Measurements from ENCODE around the gene EIPR1.

Gene EIPR1

GRCh38 chr2:3299703-3300102 lies 77.9 kb downstream of the EIPR1 start:
- Mint-ChIP-seq H3K36me3 (peaks cover 31% of the 10 kb centered on the region), H3K4me3 (no peak overlapping the region)
- ATAC-seq: no peak

GRCh38 chr2:3299130-3299529 lies 78.5 kb downstream of the EIPR1 start:
- Mint-ChIP-seq H3K27ac (no peak overlapping the region), H3K9me3 (no peaks in the 10 kb centered on the region), H3K4me3 (no peak overlapping the region), H3K36me3 (peaks cover 31% of the 10 kb centered on the region), H3K27me3 (no peaks in the 10 kb centered on the region), H3K4me1 (peaks cover 15% of the 10 kb centered on the region)
- ATAC-seq: no peak

More at GRCh38 chr2:3299703-3300102, 77.9 kb downstream of the EIPR1 start:
- Mint-ChIP-seq H3K4me1 (peaks cover 21% of the 10 kb centered on the region), H3K27ac (no peak overlapping the region), H3K9me3 (no peaks in the 10 kb centered on the region), H3K27me3 (no peaks in the 10 kb centered on the region)

- H3K27ac Mint-ChIP-seq: no peak overlapping the region
- no peaks in the 10 kb centered on the region for H3K9me3 Mint-ChIP-seq
- peaks cover 31% of the 10 kb centered on the region for H3K36me3 Mint-ChIP-seq
- ATAC-seq: no peak
- no peak overlapping the region for H3K4me3 Mint-ChIP-seq
- no peaks in the 10 kb centered on the region for H3K27me3 Mint-ChIP-seq
- H3K4me1 Mint-ChIP-seq: peaks cover 6% of the 10 kb centered on the region
Measured at GRCh38 chr2:3298191-3298590, 79.4 kb downstream of the EIPR1 start.

GRCh38 chr2:3297523-3297922 lies 80.1 kb downstream of the EIPR1 start:
- no peak overlapping the region for H3K27ac Mint-ChIP-seq
- H3K27me3 Mint-ChIP-seq: no peaks in the 10 kb centered on the region
- H3K4me3 Mint-ChIP-seq: no peak overlapping the region
- H3K36me3 Mint-ChIP-seq: peaks cover 28% of the 10 kb centered on the region
- no peak for ATAC-seq
- H3K9me3 Mint-ChIP-seq: no peaks in the 10 kb centered on the region
- H3K4me1 Mint-ChIP-seq: peaks cover under 1% of the 10 kb centered on the region

GRCh38 chr2:3296182-3296972 lies 81.2 kb downstream of the EIPR1 start:
- H3K9me3 Mint-ChIP-seq: no peaks in the 10 kb centered on the region
- H3K27ac Mint-ChIP-seq: no peak overlapping the region
- peaks cover 24% of the 10 kb centered on the region for H3K36me3 Mint-ChIP-seq
- peaks cover 6% of the 10 kb centered on the region for H3K4me1 Mint-ChIP-seq
- H3K4me3 Mint-ChIP-seq: no peak overlapping the region
- no peak for ATAC-seq
- H3K27me3 Mint-ChIP-seq: no peaks in the 10 kb centered on the region

- H3K27ac Mint-ChIP-seq: no peak overlapping the region
- H3K4me1 Mint-ChIP-seq: peaks cover 6% of the 10 kb centered on the region
- no peaks in the 10 kb centered on the region for H3K27me3 Mint-ChIP-seq
- no peak for ATAC-seq
- no peak overlapping the region for H3K4me3 Mint-ChIP-seq
- peaks cover 26% of the 10 kb centered on the region for H3K36me3 Mint-ChIP-seq
- no peaks in the 10 kb centered on the region for H3K9me3 Mint-ChIP-seq
Measured at GRCh38 chr2:3294493-3294892, 83.1 kb downstream of the EIPR1 start.

GRCh38 chr2:3294069-3294468 lies 83.5 kb downstream of the EIPR1 start:
- H3K36me3 Mint-ChIP-seq: peaks cover 30% of the 10 kb centered on the region
- no peaks in the 10 kb centered on the region for H3K9me3 Mint-ChIP-seq
- no peak for ATAC-seq
- H3K27ac Mint-ChIP-seq: no peak overlapping the region
- H3K4me1 Mint-ChIP-seq: peaks cover 6% of the 10 kb centered on the region
- no peaks in the 10 kb centered on the region for H3K27me3 Mint-ChIP-seq
- no peak overlapping the region for H3K4me3 Mint-ChIP-seq

GRCh38 chr2:3293221-3293620 lies 84.4 kb downstream of the EIPR1 start:
- no peak overlapping the region for H3K4me3 Mint-ChIP-seq
- H3K9me3 Mint-ChIP-seq: no peaks in the 10 kb centered on the region
- H3K27ac Mint-ChIP-seq: no peak overlapping the region
- H3K36me3 Mint-ChIP-seq: peaks cover 24% of the 10 kb centered on the region
- H3K4me1 Mint-ChIP-seq: peaks cover 6% of the 10 kb centered on the region
- no peak for ATAC-seq
- no peaks in the 10 kb centered on the region for H3K27me3 Mint-ChIP-seq

GRCh38 chr2:3292416-3292815 lies 85.2 kb downstream of the EIPR1 start:
- ATAC-seq: no peak
- peaks cover 6% of the 10 kb centered on the region for H3K4me1 Mint-ChIP-seq
- no peak overlapping the region for H3K27ac Mint-ChIP-seq
- H3K9me3 Mint-ChIP-seq: peaks cover 4% of the 10 kb centered on the region
- H3K4me3 Mint-ChIP-seq: no peak overlapping the region
- H3K27me3 Mint-ChIP-seq: no peaks in the 10 kb centered on the region
- peaks cover 30% of the 10 kb centered on the region for H3K36me3 Mint-ChIP-seq

GRCh38 chr2:3291750-3292149 lies 85.9 kb downstream of the EIPR1 start:
- Mint-ChIP-seq H3K36me3 (peaks cover 37% of the 10 kb centered on the region), H3K27ac (no peak overlapping the region), H3K9me3 (peaks cover 8% of the 10 kb centered on the region), H3K4me1 (peaks cover 6% of the 10 kb centered on the region), H3K4me3 (no peak overlapping the region), H3K27me3 (no peaks in the 10 kb centered on the region)
- ATAC-seq: no peak

- H3K9me3 Mint-ChIP-seq: peaks cover 8% of the 10 kb centered on the region
- peaks cover 43% of the 10 kb centered on the region for H3K36me3 Mint-ChIP-seq
- no peaks in the 10 kb centered on the region for H3K27me3 Mint-ChIP-seq
- no peak overlapping the region for H3K27ac Mint-ChIP-seq
- no peak for ATAC-seq
- no peak overlapping the region for H3K4me3 Mint-ChIP-seq
- H3K4me1 Mint-ChIP-seq: peaks cover 6% of the 10 kb centered on the region
Measured at GRCh38 chr2:3291113-3291512, 86.5 kb downstream of the EIPR1 start.

- Mint-ChIP-seq H3K9me3 (peaks cover 8% of the 10 kb centered on the region), H3K27ac (no peak overlapping the region), H3K27me3 (no peaks in the 10 kb centered on the region), H3K4me3 (no peak overlapping the region), H3K36me3 (peaks cover 43% of the 10 kb centered on the region), H3K4me1 (peaks cover 6% of the 10 kb centered on the region)
- no peak for ATAC-seq
Measured at GRCh38 chr2:3290655-3291054, 87.0 kb downstream of the EIPR1 start.

- no peak for ATAC-seq
- Mint-ChIP-seq H3K27me3 (no peaks in the 10 kb centered on the region), H3K4me3 (no peak overlapping the region), H3K36me3 (peaks cover 43% of the 10 kb centered on the region), H3K9me3 (peaks cover 8% of the 10 kb centered on the region), H3K27ac (no peak overlapping the region), H3K4me1 (peaks cover 6% of the 10 kb centered on the region)
Measured at GRCh38 chr2:3289971-3290370, 87.6 kb downstream of the EIPR1 start.

- H3K36me3 Mint-ChIP-seq: peaks cover 47% of the 10 kb centered on the region
- peaks cover 8% of the 10 kb centered on the region for H3K9me3 Mint-ChIP-seq
- peaks cover 6% of the 10 kb centered on the region for H3K4me1 Mint-ChIP-seq
- no peaks in the 10 kb centered on the region for H3K27me3 Mint-ChIP-seq
- no peak overlapping the region for H3K4me3 Mint-ChIP-seq
- H3K27ac Mint-ChIP-seq: no peak overlapping the region
- no peak for ATAC-seq
Measured at GRCh38 chr2:3289526-3289925, 88.1 kb downstream of the EIPR1 start.

- ATAC-seq: no peak
- Mint-ChIP-seq H3K9me3 (peaks cover 8% of the 10 kb centered on the region), H3K4me1 (peaks cover 6% of the 10 kb centered on the region), H3K36me3 (peaks cover 50% of the 10 kb centered on the region), H3K27ac (no peak overlapping the region), H3K27me3 (no peaks in the 10 kb centered on the region), H3K4me3 (no peak overlapping the region)
Measured at GRCh38 chr2:3289171-3289515, 88.5 kb downstream of the EIPR1 start.

GRCh38 chr2:3288470-3289170 lies 89.0 kb downstream of the EIPR1 start:
- H3K4me3 Mint-ChIP-seq: no peak overlapping the region
- H3K4me1 Mint-ChIP-seq: peaks cover 6% of the 10 kb centered on the region
- no peak for ATAC-seq
- H3K27me3 Mint-ChIP-seq: no peaks in the 10 kb centered on the region
- H3K9me3 Mint-ChIP-seq: peaks cover 8% of the 10 kb centered on the region
- peaks cover 50% of the 10 kb centered on the region for H3K36me3 Mint-ChIP-seq
- no peak overlapping the region for H3K27ac Mint-ChIP-seq

All from stimulated activated memory B cell treated with anti-CD40 and anti-IgM and Interleukin-4, amounts not matched to agents 10 μg/mL and 1 μg/mL and 100 μg/mL, for 72 hours (primary cell).